H1 (cell line): ENCODE measurements around the gene SFXN4.

Source experiments
- CTCF ChIP-seq, 3 experiments: IDR thresholded peaks; 1 replicate in 2 of 3; 2 replicates in 1 of 3; pipeline versions ENCODE4 v1.5.1 to v1.6.1; 2011; ENCODE audit warnings: low read length in 3 of 3, mild to moderate bottlenecking in 3 of 3, inconsistent platforms in 2 of 3, low read depth in 1 of 3, moderate library complexity in 1 of 3; ENCODE audit not compliant: insufficient read depth in 1 of 3; ENCODE audit errors: control extremely low read depth in 1 of 3
- EP300 ChIP-seq, 2 experiments: IDR thresholded peaks; 1 replicate in 1 of 2; 2 replicates in 1 of 2; pipeline ENCODE4 v1.6.1; 2011 to 2012; ENCODE audit warnings: low read depth in 2 of 2, low read length in 2 of 2, mild to moderate bottlenecking in 2 of 2, borderline replicate concordance in 1 of 2, inconsistent platforms in 1 of 2, moderate library complexity in 1 of 2
- POLR2A ChIP-seq, 2 experiments: IDR thresholded peaks; 1 replicate in 1 of 2; 2 replicates in 1 of 2; pipeline ENCODE4 v1.6.1; 2011; ENCODE audit warnings: low read depth in 2 of 2, low read length in 2 of 2, mild to moderate bottlenecking in 2 of 2; ENCODE audit errors: control extremely low read depth in 1 of 2
- POLR2AphosphoS5 ChIP-seq: IDR thresholded peaks from 2 replicates; pipeline ENCODE4 v1.6.1; 2011; ENCODE audit warnings: low read depth, low read length
- TAF7 ChIP-seq: optimal IDR thresholded peaks from 2 replicates; pipeline ENCODE3; 2011; ENCODE audit warnings: low read depth, mild to moderate bottlenecking, inconsistent platforms, low read length, moderate library complexity, borderline replicate concordance
- YY1 ChIP-seq: IDR thresholded peaks from 2 replicates; pipeline ENCODE4 v1.6.1; 2011; ENCODE audit warnings: low read depth, mild to moderate bottlenecking, low read length

- TF ChIP-seq POLR2A (IDR thresholded peaks at IDR 0.05; ENCODE audit: control extremely low read depth in 1 of 2, low read depth in 2 of 2, low read length in 2 of 2) = no peak
- TF ChIP-seq YY1 = no peak
- no peak for TF ChIP-seq POLR2AphosphoS5
- TF ChIP-seq CTCF (IDR thresholded peaks at IDR 0.05; ENCODE audit: control extremely low read depth in 1 of 3, insufficient read depth in 1 of 3, low read depth in 1 of 3, low read length in 3 of 3) = no peak
- TF ChIP-seq TAF7 = no peak
- TF ChIP-seq EP300 (IDR thresholded peaks at IDR 0.05; ENCODE audit: borderline replicate concordance in 1 of 2, low read depth in 2 of 2, low read length in 2 of 2) = no peak
Observed at GRCh38 chr10:119100434-119101238, 64.9 kb downstream of the SFXN4 start.
